HG02759 (cell line): ENCODE results near the gene SCTR.
A peak's percentile ranks its signal among the peaks of the same experiment; 100 is the strongest.

Experiments
- ATAC-seq: cut with Tn5 transposase; IDR thresholded peaks from one replicate; pipeline ENCODE4 v1.9.1; 2021; ENCODE audit warnings: mild to moderate bottlenecking, moderate library complexity; ENCODE audit not compliant: unreplicated experiment

The SCTR gene

DNA sequence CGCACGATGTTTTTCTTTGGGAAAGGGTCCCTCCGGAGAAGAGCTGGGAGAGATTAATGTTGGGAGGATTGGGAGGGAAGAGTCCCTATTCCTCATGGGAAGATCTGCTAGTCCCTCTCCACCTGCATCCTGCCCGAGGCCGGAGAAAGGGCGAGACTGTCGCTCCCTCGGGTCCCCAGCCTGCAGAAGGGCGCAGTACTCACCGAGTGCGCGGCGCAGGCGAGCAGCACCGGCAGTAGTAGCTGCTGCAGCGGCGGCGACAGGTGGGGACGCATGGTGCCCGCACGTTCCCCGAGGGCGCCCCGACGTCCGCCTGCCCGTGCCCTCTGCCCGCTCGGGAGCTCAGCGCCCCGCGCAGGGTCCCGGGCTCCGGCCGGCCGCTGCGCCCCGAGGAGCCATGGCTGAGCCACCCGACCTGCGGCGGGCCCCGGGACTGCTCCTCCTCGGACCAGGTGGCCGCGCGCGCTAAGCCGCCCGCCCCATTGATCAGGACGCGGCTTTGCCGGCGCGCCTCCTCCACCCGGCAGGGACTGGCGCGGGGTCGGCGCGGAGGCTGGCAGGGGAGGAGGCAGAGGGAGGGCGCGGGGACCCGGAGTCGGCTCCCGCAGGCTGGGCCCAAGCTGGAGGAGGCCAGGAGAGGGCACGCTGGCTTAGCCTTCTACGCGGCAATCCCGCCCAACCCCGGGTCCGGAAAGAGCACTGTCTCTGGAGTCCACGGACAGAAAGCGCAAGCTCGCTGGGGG lies at the start of gene SCTR:
TSS of gene SCTR (minus strand) at position 532 of the 743 bp plus-strand sequence. CDS start at position 275, 257 bp downstream.
- no peak for ATAC-seq

- no peak for ATAC-seq
Observed at GRCh38 chr2:119567292-119567691, 43.0 kb upstream of the SCTR start.

GRCh38 chr2:119565481-119565880 lies 41.2 kb upstream of the SCTR start:
- no peak for ATAC-seq

DNA sequence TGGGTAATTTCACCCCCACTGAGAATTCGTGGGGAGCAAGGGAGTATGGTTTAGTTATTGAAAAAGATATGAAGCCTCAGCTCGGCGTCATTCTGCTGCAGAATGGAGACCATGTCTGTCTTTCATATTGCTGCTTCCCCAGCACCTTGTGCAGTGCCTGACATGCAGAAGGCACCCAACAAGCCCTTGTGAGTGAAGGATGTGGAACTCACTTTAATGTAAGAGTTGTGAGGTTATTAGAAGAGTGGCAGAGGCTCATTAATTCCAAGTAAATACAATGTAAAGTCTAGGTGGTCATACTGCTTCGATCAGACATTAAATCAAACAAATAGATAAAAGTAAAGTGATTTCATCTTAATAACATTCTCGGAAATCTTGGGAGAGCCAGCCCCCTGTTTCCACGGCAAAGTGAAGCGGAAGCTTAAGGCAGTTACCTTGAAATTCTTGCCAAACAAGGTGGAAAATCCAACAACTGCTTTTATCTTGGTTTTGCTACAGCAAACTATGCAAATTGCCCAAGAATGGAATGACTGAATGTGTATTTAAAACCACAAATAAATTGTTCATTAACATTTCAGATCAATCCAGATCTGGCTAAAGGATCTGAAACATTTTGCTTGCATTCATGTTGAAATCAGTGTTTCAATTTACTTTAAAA lies 29.5 kb upstream of the SCTR start:
- ATAC-seq: no peak

GRCh38 chr2:119552902-119553301 lies 28.6 kb upstream of the SCTR start:
- no peak for ATAC-seq

DNA sequence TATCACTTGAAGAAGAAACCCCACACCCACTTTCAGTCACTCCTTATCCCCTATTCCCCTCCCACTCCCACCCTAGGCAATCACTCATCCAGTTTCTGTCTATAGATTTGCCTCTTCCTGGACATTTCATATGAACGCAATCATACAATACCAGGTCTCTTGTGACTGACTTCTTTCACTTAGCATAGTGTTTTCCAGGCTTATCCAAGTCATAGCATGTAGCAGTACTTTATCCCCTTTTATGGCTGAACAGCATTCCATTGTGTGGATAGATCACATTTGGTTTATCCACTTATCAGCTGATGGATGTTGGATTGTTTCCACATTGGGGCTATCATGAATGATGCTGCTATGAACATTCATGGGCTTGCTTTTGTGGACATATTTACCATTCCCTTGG lies 26.6 kb upstream of the SCTR start:
- no peak for ATAC-seq

DNA sequence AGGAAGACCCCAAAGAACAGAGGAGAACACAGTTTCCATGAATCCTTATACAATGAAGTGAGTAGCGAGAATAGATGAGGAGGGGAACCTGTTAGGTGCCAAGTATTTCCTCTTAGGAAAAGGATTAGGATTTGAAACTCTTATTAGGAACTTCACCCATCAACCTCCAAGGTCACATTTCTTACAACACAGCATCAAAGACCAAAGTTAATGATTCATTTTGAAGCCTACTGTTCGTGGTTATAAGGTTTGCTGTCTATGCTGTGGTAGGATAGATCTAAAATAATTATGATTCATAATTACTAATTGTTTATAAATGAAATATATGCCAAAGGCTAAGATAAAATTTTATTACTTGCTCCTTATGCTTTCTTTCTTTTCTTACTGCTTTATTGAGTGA lies 26.1 kb upstream of the SCTR start:
- no peak for ATAC-seq

- no peak for ATAC-seq
Observed at GRCh38 chr2:119549241-119549640, 25.0 kb upstream of the SCTR start.

GRCh38 chr2:119548516-119549120 lies 24.3 kb upstream of the SCTR start:
- ATAC-seq: no peak

- no peak for ATAC-seq
Observed at GRCh38 chr2:119546447-119546767, 22.1 kb upstream of the SCTR start.

GRCh38 chr2:119545754-119546446 lies 21.6 kb upstream of the SCTR start:
- ATAC-seq: no peak

DNA sequence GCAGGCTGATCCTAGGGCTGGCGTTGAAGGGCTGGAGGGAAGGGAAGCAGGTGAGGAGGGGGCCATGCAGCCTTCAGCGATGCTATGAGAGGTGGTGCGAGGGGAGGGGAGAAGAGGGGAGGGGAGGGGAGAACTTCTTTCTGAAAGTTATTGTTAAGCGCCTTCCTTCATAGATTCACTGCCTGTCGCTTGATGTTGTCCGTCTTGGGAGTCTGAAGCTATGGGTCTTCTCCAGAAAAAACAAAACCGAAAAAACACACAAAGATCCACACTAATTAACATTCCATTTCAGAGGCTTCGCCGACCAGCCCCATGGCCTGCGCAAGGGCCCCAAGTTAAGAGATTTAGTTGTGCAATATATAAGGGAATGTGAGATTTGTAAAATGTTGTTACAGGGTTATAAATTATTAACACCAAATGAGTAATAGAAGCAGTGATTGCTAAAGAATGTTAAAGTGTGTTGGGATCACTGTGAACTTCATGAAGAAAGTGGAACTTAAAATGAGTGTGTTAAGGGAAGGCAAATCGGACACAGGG lies 20.7 kb upstream of the SCTR start:
- ATAC-seq: no peak

- ATAC-seq: peak; percentile 95
Observed at GRCh38 chr2:119544075-119544938, 20.0 kb upstream of the SCTR start, which contains the start of gene CFAP221. TSS of gene CFAP221 (plus strand) at chr2:119544449. CDS start at chr2:119546132, 1,683 bp downstream.

DNA sequence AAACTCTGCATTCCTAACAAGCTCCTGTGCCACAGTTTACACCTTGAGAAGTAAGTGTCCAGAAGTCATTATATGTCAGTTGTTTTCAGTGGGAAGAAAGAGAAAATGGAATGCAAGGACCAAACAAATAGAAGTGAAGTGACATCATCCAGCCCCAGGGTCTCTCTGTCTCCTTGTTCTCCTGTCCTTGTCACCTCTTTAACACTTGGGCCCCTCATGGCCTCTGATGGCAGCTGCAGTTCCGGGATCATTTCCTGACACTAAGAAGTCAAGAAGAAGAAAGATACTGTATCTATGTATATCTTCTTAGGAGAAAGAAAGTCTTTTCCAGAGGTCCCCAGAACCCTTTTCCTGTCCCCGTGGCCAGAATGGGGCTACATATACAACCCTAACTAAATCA lies 17.2 kb upstream of the SCTR start:
- no peak for ATAC-seq

DNA sequence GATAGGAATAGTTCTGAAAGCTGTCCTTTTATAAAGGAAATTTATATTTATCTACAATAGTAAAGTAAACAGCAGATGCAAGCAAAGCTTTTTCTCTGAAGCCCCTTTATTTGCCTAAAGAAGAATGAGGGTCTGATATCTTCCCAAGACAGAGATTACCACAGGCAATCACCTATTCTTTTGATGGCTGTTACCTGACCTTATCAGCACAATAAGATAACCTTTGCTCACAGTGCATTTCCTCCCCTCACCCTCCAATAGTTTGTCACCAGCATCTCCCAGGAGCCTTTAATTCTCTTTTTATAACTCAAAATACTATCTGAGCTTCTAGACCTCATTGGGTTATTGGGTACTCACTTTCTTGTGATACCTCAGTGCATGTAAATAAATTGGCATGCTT lies 13.5 kb upstream of the SCTR start:
- no peak for ATAC-seq

- no peak for ATAC-seq
Observed at GRCh38 chr2:119536707-119537106, 12.4 kb upstream of the SCTR start.

DNA sequence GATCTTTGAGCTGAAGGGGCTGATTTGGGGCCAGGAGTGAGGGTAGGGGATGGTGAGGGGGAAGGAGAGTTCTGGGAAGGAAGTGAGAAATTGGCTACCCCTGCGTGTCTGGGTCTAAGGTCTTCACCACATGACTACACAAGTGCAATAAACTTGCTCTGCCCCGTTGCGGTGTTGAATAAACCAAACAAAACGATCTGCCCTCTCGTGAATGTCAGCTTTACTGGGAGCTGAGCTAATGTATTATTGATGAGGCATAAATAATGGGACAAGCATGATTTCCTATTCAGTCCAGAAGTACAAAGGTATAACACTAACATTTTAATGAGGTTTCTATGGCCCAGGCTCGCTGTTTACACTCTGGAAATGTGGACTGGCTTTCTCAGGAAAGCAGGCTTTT lies 11.9 kb upstream of the SCTR start:
- ATAC-seq: no peak

DNA sequence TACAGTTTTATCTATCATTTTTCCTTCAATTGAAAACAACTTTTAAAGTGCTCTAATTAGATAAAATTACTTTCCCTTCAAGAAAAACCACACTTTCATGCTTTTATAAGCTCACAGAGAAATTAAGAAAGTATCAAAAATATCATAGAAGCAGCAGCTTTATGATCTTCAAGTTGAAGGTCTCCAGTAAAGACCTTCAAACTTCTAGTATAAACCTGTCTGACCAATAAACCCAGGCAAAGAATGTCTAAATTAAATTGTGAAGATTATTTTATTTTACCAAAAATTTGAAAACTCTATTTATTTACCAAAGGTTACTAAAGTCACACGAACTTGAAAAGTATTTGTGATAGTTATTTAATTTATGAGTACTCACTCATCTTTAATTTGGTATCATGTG lies 9.3 kb upstream of the SCTR start:
- no peak for ATAC-seq

GRCh38 chr2:119531292-119531691 lies 7.0 kb upstream of the SCTR start:
- ATAC-seq: no peak

- ATAC-seq: no peak
Observed at GRCh38 chr2:119527999-119528398, 3.7 kb upstream of the SCTR start.
